ENCODE data around the gene KCND2. TPM values are rescaled to one million over a fixed set of nuclear protein-coding genes. Genes with fewer than 3 reads are reported as not detected.

Gene KCND2
- 4.0 and 7.9 TPM in 2 replicates for total RNA-seq

DNA sequence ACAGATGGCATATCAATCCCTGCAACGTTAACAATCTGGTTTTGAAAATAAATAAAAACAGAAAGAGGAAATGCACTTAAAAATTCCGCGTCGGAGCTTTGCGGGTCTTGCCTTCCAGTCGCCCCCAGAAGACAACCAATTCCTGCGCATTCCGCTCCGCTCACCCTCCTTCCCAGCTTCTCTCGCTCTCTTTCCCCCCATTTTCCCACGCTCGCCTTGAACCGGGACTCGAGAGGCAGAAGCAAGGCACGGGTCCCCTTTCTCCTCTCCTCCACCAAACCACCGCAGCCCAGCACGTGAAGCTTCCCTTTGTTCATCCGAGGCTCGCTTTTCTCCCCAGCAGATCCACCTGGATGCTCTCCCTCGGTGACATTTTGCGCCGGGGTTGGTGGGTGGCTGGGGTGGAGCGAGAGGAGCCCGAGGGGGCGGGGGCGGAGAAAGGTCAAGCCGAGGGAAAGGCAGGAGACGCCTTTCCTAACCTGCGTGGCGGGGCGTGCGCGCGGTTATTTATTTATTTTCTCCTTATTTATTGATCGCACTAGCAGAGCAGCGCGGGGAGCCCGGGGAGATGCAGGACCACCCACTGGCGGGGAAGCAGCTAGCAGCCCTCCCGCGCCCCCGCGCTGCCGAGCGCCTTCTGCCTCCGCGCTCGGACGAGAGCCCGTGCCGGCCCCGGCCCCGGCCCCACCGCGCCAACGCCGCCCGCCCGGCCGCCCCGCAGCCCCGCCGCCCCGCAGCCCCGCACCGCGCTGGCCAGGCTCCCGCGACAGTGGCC lies at the start of gene KCND2:
Gene KCND2, plus strand, starts transcription at position 475 of the 775 bp plus-strand sequence.

